HCT116 (cell line): Measurements from ENCODE around the gene SYT9. TPM values are rescaled to one million over a fixed set of nuclear protein-coding genes. Genes with fewer than 3 reads are reported as not detected.

ENCODE experiments used
- ATAC-seq: fragments of 200-7000 bp; cut with Tn5 transposase; 2 replicates; pipeline ENCODE4 v1.9.1; 2020; ENCODE audit warnings: mild to moderate bottlenecking, moderate library complexity
- BruUV-seq: library from RNA; stranded (reverse); fragments of 400-500 nt; replicated peaks from 2 replicates; lab custom pipeline; 2021; lab: Mats Ljungman, UMichigan
- CTCF ChIA-PET: fragments of 300-600 bp; sonication (Branson Sonifier 250); formaldehyde crosslinking; loops from one replicate; lab custom pipeline; 2021; ENCODE audit warnings: antibody characterized with exemption; lab: Charles Lee
- POLR2A ChIA-PET: fragments of 300-600, 350-600 bp; sonication (Branson Sonifier 250); formaldehyde crosslinking; loops from one replicate; lab custom pipeline; 2021; ENCODE audit warnings: antibody characterized with exemption; lab: Charles Lee
- RAD21 ChIA-PET, 2 experiments: fragments of 300-600 bp; sonication (Branson Sonifier 250); formaldehyde crosslinking; loops; one replicate each; lab custom pipeline; 2023; ENCODE audit warnings: low total read pairs in 2 of 2; ENCODE audit not compliant: uncharacterized antibody in 2 of 2, unreplicated experiment in 2 of 2, low non-redundant PET in 1 of 2; lab: Charles Lee
- DNase-seq: peaks from one replicate; pipeline ENCODE4 v3.0.0-alpha.2; 2010; ENCODE audit warnings: low read depth, low spot score
- H2AFZ ChIP-seq: fragments of 200-600 bp; shearing (Covaris generic), sonication (generic); 2 replicates; pipeline ENCODE4 v1.6.1; 2017; ENCODE audit warnings: low read depth, mixed run types, mixed read lengths, antibody characterized with exemption, low read length; ENCODE audit not compliant: poor library complexity, severe bottlenecking
- H3K27ac ChIP-seq: 2 replicates; pipeline ENCODE4 v1.5.1; 2012; ENCODE audit warnings: low read depth, low read length
- H3K27me3 ChIP-seq: fragments of 200-600 bp; sonication (generic); 2 replicates; pipeline ENCODE4 v1.6.1; 2016; ENCODE audit warnings: mixed run types, low read length, mixed read lengths; ENCODE audit not compliant: insufficient read depth
- H3K36me3 ChIP-seq, 2 experiments: fragments of 200-500 bp in 1 of 2; fragments of 200-600 bp in 1 of 2; sonication (Bioruptor generic) in 1 of 2; sonication (generic) in 1 of 2; 2 replicates each; pipeline versions ENCODE4 v1.5.1 to v1.6.1; 2014 to 2016; ENCODE audit warnings: low read length in 2 of 2, inconsistent platforms in 1 of 2, mixed read lengths in 1 of 2, mixed run types in 1 of 2; ENCODE audit not compliant: insufficient read depth in 2 of 2, control insufficient read depth in 1 of 2
- H3K4me1 ChIP-seq, 2 experiments: fragments of 200-600 bp in 1 of 2; sonication (generic) in 1 of 2; 2 replicates each; pipeline versions ENCODE4 v1.5.1 to v1.6.1; 2012 to 2017; ENCODE audit warnings: low read length in 2 of 2, inconsistent platforms in 1 of 2, mild to moderate bottlenecking in 1 of 2, mixed read lengths in 1 of 2, mixed run types in 1 of 2, moderate library complexity in 1 of 2; ENCODE audit not compliant: insufficient read depth in 2 of 2, control insufficient read depth in 1 of 2
- H3K4me2 ChIP-seq: fragments of 200-600 bp; sonication (generic); 2 replicates; pipeline ENCODE4 v1.6.1; 2017; ENCODE audit warnings: mixed run types, low read length, mixed read lengths
- H3K4me3 ChIP-seq, 2 experiments: fragments of 200-600 bp in 1 of 2; sonication (generic) in 1 of 2; replicated peaks in 1 of 2; 2 replicates each; pipeline ENCODE4 v1.5.1; 2011 to 2016; ENCODE audit warnings: low read length in 2 of 2, control low read depth in 1 of 2, low read depth in 1 of 2, mild to moderate bottlenecking in 1 of 2, mixed read lengths in 1 of 2, mixed run types in 1 of 2
- H3K79me2 ChIP-seq: fragments of 200-600 bp; sonication (generic); 2 replicates; pipeline ENCODE4 v1.6.1; 2017; ENCODE audit warnings: mild to moderate bottlenecking, mixed run types, low read length, moderate library complexity, mixed read lengths; ENCODE audit not compliant: insufficient read depth
- H3K9ac ChIP-seq: fragments of 200-600 bp; sonication (generic); 2 replicates; pipeline ENCODE4 v1.6.1; 2016; ENCODE audit warnings: low read length, mixed read lengths
- H3K9me2 ChIP-seq: fragments of 200-600 bp; sonication (generic), shearing (Covaris generic); 2 replicates; pipeline ENCODE4 v1.6.1; 2017; ENCODE audit warnings: mixed run types, mild to moderate bottlenecking, moderate library complexity; ENCODE audit not compliant: insufficient read depth
- H3K9me3 ChIP-seq, 2 experiments: fragments of 200-500 bp in 1 of 2; fragments of 200-600 bp in 1 of 2; sonication (Bioruptor generic) in 1 of 2; sonication (generic) in 1 of 2; 2 replicates each; pipeline ENCODE4 v1.6.1; 2014 to 2017; ENCODE audit warnings: low read length in 2 of 2, mixed read lengths in 2 of 2, inconsistent platforms in 1 of 2, low read depth in 1 of 2, mild to moderate bottlenecking in 1 of 2, mixed run types in 1 of 2, moderate library complexity in 1 of 2; ENCODE audit not compliant: control insufficient read depth in 1 of 2, insufficient read depth in 1 of 2
- H4K20me1 ChIP-seq: fragments of 200-600 bp; sonication (generic), shearing (Covaris generic); 2 replicates; pipeline ENCODE4 v1.6.1; 2017; ENCODE audit warnings: mixed run types, mild to moderate bottlenecking, moderate library complexity; ENCODE audit not compliant: insufficient read depth
- CBX3 ChIP-seq: IDR thresholded peaks from 2 replicates; pipeline ENCODE4 v1.6.1; 2012; ENCODE audit warnings: low read depth
- EGR1 ChIP-seq: IDR thresholded peaks from 2 replicates; pipeline ENCODE4 v1.6.1; 2012; ENCODE audit warnings: low read depth
- ELF1 ChIP-seq: IDR thresholded peaks from 2 replicates; pipeline ENCODE4 v1.6.1; 2012; ENCODE audit warnings: low read depth, borderline replicate concordance
- EZH2 ChIP-seq: fragments of 200-600 bp; sonication (generic); IDR thresholded peaks from 2 replicates; pipeline ENCODE4 v1.6.1; 2017; ENCODE audit warnings: antibody characterized with exemption, mixed run types
- FOSL1 ChIP-seq: IDR thresholded peaks from 2 replicates; pipeline ENCODE4 v1.6.1; 2012; ENCODE audit warnings: low read depth
- POLR2A ChIP-seq: IDR thresholded peaks from 2 replicates; pipeline ENCODE4 v1.7.0; 2011; ENCODE audit warnings: borderline replicate concordance; ENCODE audit not compliant: insufficient read depth, insufficient read length; ENCODE audit errors: extremely low read depth
- POLR2AphosphoS5 ChIP-seq: IDR thresholded peaks from 2 replicates; pipeline ENCODE4 v1.6.1; 2011; ENCODE audit warnings: mild to moderate bottlenecking, low read depth, low read length, moderate library complexity
- RAD21 ChIP-seq: IDR thresholded peaks from 2 replicates; pipeline ENCODE4 v1.6.1; 2012; ENCODE audit warnings: low read depth, mild to moderate bottlenecking
- SIN3A ChIP-seq: IDR thresholded peaks from 2 replicates; pipeline ENCODE4 v1.6.1; 2012; ENCODE audit warnings: low read depth
- SP1 ChIP-seq: IDR thresholded peaks from 2 replicates; pipeline ENCODE4 v1.6.1; 2012; ENCODE audit warnings: low read depth
- TCF7L2 ChIP-seq: IDR thresholded peaks from 2 replicates; pipeline ENCODE4 v1.7.0; 2011; ENCODE audit warnings: borderline replicate concordance, inconsistent platforms; ENCODE audit not compliant: insufficient read depth, insufficient read length; ENCODE audit errors: extremely low read depth
- YY1 ChIP-seq: IDR thresholded peaks from 2 replicates; pipeline ENCODE4 v1.6.1; 2011; ENCODE audit warnings: low read length, low read depth, moderate library complexity, mild to moderate bottlenecking; ENCODE audit not compliant: insufficient replicate concordance; ENCODE audit errors: extremely low read depth
- ZFX ChIP-seq: fragments of 450-650 bp; IDR thresholded peaks from 2 replicates; pipeline ENCODE4 v1.6.1; 2017
- ZNF274 ChIP-seq: fragments of 200-500 bp; sonication (Bioruptor generic); IDR thresholded peaks from 2 replicates; pipeline ENCODE4 v1.6.1; 2014; ENCODE audit warnings: mild to moderate bottlenecking, low read depth, low read length, inconsistent platforms
- intact Hi-C: fragments of 100-400 bp; cut with micrococcal nuclease; formaldehyde crosslinking; loops from 2 replicates; pipeline ENCODE4 v1.10.0; 2022
- total RNA-seq: library from RNA; stranded (reverse); gene quantifications from one replicate; pipeline ENCODE4 v1.2.1, GENCODE V29; 2021; ENCODE audit not compliant: unreplicated experiment
- TF ChIP-seq, protein P1 (sequence below), 3 experiments: fragments of 200-600 bp in 1 of 3; sonication (generic) in 1 of 3; IDR thresholded peaks in 2 of 3; conservative IDR thresholded peaks in 1 of 3; 2 replicates each; pipeline ENCODE4 v1.5.1; 2012 to 2017; ENCODE audit warnings: low read depth in 2 of 3, low read length in 2 of 3, antibody characterized with exemption in 1 of 3, borderline replicate concordance in 1 of 3, control low read depth in 1 of 3, mild to moderate bottlenecking in 1 of 3, mixed read lengths in 1 of 3, mixed run types in 1 of 3, moderate library complexity in 1 of 3; ENCODE audit not compliant: insufficient read depth in 1 of 3
- TF ChIP-seq, protein P2 (sequence below): IDR thresholded peaks from 2 replicates; pipeline ENCODE4 v1.6.1; 2012; ENCODE audit warnings: low read depth
- TF ChIP-seq, protein P3 (sequence below): IDR thresholded peaks from 2 replicates; pipeline ENCODE4 v1.6.1; 2012
- TF ChIP-seq, protein P4 (sequence below): IDR thresholded peaks from 2 replicates; pipeline ENCODE4 v1.6.1; 2011; ENCODE audit warnings: mild to moderate bottlenecking, low read length, moderate library complexity; ENCODE audit not compliant: insufficient replicate concordance; ENCODE audit errors: extremely low read depth

SYT9 gene
- total RNA-seq, 1 experiment from 2014 or later: not detected

DNA sequence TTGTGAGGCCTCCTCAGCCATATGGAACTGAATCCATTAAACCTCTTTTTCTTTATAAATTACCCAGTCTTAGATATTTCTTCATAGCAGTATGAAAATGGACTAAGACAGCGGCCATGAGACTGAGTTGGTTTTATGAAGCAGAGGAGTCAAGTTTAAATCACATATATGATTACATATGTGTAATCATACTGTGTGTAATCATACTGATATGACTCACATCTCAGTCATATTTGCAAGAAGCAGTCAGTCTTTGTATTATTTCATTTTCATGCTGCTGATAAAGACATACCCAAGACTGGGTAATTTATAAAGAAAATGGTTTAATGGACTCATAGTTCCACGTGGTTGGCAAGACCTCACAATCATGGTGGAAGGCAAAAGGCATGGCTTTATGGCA, 89.8 kb downstream of the SYT9 start:
- no peak overlapping the region for H3K4me3 ChIP-seq
- ChIA-PET CTCF (no interaction called here), POLR2A (no interaction called here), RAD21 (no interaction called here)
- no peak overlapping the region for H3K27ac ChIP-seq
- H2AFZ ChIP-seq: no peak overlapping the region
- H3K9me2 ChIP-seq: no peaks in the 10 kb centered on the region
- no peak overlapping the region for H3K4me2 ChIP-seq
- intact Hi-C loops: no loop called here
- BruUV-seq: no TSS peak
- no peaks in the 10 kb centered on the region for H3K4me1 ChIP-seq
- no peak overlapping the region for H3K9ac ChIP-seq
- no peaks in the 10 kb centered on the region for H4K20me1 ChIP-seq
- H3K79me2 ChIP-seq: no peaks in the 10 kb centered on the region
- ATAC-seq (no peak), DNase-seq (no peak)
- TF ChIP-seq, protein P1, sequence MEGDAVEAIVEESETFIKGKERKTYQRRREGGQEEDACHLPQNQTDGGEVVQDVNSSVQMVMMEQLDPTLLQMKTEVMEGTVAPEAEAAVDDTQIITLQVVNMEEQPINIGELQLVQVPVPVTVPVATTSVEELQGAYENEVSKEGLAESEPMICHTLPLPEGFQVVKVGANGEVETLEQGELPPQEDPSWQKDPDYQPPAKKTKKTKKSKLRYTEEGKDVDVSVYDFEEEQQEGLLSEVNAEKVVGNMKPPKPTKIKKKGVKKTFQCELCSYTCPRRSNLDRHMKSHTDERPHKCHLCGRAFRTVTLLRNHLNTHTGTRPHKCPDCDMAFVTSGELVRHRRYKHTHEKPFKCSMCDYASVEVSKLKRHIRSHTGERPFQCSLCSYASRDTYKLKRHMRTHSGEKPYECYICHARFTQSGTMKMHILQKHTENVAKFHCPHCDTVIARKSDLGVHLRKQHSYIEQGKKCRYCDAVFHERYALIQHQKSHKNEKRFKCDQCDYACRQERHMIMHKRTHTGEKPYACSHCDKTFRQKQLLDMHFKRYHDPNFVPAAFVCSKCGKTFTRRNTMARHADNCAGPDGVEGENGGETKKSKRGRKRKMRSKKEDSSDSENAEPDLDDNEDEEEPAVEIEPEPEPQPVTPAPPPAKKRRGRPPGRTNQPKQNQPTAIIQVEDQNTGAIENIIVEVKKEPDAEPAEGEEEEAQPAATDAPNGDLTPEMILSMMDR (IDR thresholded peaks at IDR 0.05 in 2 of 3, conservative IDR thresholded peaks at IDR 0.05 in 1 of 3; ENCODE audit: borderline replicate concordance in 1 of 3, insufficient read depth in 1 of 3, low read depth in 2 of 3, low read length in 2 of 3): no peak
- TF ChIP-seq FOSL1 (no peak), POLR2A (no peak), ELF1 (no peak), POLR2AphosphoS5 (no peak), ZFX (no peak), EZH2 (no peak), SP1 (no peak), YY1 (no peak), EGR1 (no peak), SIN3A (no peak), RAD21 (no peak), CBX3 (no peak), ZNF274 (no peak), TCF7L2 (no peak)
- TF ChIP-seq, protein P2, sequence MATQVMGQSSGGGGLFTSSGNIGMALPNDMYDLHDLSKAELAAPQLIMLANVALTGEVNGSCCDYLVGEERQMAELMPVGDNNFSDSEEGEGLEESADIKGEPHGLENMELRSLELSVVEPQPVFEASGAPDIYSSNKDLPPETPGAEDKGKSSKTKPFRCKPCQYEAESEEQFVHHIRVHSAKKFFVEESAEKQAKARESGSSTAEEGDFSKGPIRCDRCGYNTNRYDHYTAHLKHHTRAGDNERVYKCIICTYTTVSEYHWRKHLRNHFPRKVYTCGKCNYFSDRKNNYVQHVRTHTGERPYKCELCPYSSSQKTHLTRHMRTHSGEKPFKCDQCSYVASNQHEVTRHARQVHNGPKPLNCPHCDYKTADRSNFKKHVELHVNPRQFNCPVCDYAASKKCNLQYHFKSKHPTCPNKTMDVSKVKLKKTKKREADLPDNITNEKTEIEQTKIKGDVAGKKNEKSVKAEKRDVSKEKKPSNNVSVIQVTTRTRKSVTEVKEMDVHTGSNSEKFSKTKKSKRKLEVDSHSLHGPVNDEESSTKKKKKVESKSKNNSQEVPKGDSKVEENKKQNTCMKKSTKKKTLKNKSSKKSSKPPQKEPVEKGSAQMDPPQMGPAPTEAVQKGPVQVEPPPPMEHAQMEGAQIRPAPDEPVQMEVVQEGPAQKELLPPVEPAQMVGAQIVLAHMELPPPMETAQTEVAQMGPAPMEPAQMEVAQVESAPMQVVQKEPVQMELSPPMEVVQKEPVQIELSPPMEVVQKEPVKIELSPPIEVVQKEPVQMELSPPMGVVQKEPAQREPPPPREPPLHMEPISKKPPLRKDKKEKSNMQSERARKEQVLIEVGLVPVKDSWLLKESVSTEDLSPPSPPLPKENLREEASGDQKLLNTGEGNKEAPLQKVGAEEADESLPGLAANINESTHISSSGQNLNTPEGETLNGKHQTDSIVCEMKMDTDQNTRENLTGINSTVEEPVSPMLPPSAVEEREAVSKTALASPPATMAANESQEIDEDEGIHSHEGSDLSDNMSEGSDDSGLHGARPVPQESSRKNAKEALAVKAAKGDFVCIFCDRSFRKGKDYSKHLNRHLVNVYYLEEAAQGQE: no peak
- TF ChIP-seq, protein P3, sequence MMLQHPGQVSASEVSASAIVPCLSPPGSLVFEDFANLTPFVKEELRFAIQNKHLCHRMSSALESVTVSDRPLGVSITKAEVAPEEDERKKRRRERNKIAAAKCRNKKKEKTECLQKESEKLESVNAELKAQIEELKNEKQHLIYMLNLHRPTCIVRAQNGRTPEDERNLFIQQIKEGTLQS: no peak
- TF ChIP-seq, protein P4, sequence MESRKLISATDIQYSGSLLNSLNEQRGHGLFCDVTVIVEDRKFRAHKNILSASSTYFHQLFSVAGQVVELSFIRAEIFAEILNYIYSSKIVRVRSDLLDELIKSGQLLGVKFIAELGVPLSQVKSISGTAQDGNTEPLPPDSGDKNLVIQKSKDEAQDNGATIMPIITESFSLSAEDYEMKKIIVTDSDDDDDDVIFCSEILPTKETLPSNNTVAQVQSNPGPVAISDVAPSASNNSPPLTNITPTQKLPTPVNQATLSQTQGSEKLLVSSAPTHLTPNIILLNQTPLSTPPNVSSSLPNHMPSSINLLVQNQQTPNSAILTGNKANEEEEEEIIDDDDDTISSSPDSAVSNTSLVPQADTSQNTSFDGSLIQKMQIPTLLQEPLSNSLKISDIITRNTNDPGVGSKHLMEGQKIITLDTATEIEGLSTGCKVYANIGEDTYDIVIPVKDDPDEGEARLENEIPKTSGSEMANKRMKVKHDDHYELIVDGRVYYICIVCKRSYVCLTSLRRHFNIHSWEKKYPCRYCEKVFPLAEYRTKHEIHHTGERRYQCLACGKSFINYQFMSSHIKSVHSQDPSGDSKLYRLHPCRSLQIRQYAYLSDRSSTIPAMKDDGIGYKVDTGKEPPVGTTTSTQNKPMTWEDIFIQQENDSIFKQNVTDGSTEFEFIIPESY: no peak
- peaks cover 37% of the 10 kb centered on the region for H3K27me3 ChIP-seq
- no peaks in the 10 kb centered on the region for H3K9me3 ChIP-seq
- no peaks in the 10 kb centered on the region for H3K36me3 ChIP-seq
